IPS-18a (cell line): ENCODE measurements around the gene CAMSAP2.

Experiments used
- H3K27ac ChIP-seq: one replicate; pipeline ENCODE4 v1.5.1; 2013; ENCODE audit warnings: low read length
- H3K27me3 ChIP-seq: one replicate; pipeline ENCODE4 v1.6.1; 2013; ENCODE audit warnings: mild to moderate bottlenecking, low read length; ENCODE audit not compliant: control insufficient read depth, insufficient read depth
- H3K36me3 ChIP-seq: one replicate; pipeline ENCODE4 v1.6.1; 2013; ENCODE audit warnings: low read depth, low read length; ENCODE audit not compliant: control insufficient read depth
- H3K4me1 ChIP-seq: one replicate; pipeline ENCODE4 v1.6.1; 2013; ENCODE audit warnings: low read depth, low read length; ENCODE audit not compliant: control insufficient read depth
- H3K4me3 ChIP-seq: one replicate; pipeline ENCODE4 v1.5.1; 2013; ENCODE audit warnings: low read length
- H3K9ac ChIP-seq: one replicate; pipeline ENCODE4 v1.6.1; 2013; ENCODE audit warnings: mild to moderate bottlenecking, low read length, moderate library complexity
- H3K9me3 ChIP-seq: one replicate; pipeline ENCODE4 v1.6.1; 2013; ENCODE audit warnings: low read depth, low read length; ENCODE audit not compliant: control insufficient read depth

CAMSAP2 gene

DNA sequence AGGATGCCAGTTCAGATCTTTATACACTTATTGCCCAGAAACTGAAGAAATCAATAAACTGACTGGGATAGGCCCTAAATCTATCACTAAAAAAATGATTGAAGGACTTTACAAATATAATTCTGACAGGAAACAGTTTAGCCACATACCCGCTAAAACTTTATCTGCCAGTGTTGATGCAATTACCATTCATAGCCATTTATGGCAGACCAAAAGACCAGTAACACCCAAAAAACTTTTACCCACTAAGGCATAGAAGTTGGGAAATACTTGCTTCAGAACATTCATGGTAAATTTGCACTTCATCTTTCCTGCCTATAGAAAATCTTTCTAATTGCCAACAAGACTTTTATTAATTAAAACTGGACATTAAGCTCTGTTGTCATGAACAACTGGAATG, 119.1 kb downstream of the CAMSAP2 start:
- Histone ChIP-seq H3K9me3 (no peaks in the 10 kb centered on the region), H3K4me1 (no peaks in the 10 kb centered on the region), H3K36me3 (peaks cover 49% of the 10 kb centered on the region), H3K27me3 (no peaks in the 10 kb centered on the region), H3K4me3 (no peak overlapping the region), H3K27ac (no peak overlapping the region), H3K9ac (no peak overlapping the region)

DNA sequence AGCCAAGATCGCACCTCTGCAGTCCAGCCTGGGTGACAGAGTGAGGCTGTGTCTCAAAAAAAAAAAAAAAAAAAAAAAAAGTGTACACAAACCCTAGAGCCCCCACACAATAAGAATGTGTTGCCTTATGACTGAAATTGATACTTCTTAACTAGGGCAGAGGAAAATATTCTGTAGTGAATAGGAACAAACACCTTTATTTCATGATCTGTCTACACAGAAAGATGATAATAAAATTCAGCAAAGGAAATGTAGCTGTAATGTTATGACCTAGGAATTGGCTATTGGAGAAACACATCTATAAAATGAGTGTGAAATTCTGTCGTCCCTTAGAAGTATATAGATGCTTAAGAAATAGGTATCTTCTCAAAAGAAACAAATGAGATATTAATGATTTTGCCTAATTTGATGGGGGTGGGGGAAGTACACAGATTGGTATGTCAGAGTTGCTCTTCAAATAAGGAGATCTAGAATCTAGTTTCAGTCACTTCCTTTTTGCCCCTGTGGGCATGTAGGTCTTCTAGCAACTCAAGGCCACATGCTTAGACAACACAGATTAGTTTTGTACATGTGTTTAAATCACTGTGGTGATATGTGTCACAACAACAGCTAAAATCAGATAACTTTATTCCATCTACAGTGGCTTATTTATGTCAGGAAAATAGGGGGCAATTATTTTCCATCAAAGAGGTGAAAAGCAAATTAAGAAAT, 123.4 kb downstream of the CAMSAP2 start:
- peaks cover 21% of the 10 kb centered on the region for H3K36me3 ChIP-seq
- no peaks in the 10 kb centered on the region for H3K4me1 ChIP-seq

DNA sequence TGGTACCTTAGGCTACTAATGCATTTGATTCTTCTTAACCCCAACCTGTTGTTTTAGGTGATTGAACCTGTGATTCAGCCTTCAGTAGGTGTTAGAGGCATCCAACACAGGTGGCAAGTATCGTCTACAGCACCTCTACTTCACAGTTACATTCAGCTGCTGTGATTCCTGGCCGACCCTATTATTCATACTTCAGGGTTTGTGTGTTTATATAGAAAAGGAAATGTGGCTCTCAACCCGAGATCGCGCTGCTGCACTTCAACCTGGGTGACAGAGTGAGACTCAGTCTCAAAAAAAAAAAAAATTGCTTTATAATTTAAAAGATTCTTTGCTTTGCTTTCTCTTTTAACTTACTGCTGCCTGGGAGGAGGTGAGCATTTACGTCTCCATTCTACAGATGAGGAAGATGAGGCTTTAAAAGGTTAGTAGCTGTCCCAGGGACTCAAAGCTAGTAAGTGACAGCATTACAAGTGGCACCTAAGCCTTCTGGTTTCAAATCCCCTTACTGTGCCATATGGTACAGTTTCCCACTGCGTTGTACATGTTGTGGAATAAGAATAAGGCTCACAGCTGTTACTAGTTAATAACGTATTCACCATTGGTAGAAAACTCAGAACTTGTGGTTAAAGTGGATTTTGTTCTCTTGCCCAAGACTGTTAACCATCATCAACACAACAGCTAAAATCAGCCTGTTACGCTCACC, 124.2 kb downstream of the CAMSAP2 start:
- peaks cover 14% of the 10 kb centered on the region for H3K36me3 ChIP-seq
- no peak overlapping the region for H3K9ac ChIP-seq
- no peaks in the 10 kb centered on the region for H3K27me3 ChIP-seq
- H3K4me3 ChIP-seq = no peak overlapping the region
- no peaks in the 10 kb centered on the region for H3K9me3 ChIP-seq
- H3K4me1 ChIP-seq = no peaks in the 10 kb centered on the region
- H3K27ac ChIP-seq = no peak overlapping the region

More for the DNA sequence above, 123.4 kb downstream of the CAMSAP2 start:
- H3K4me3 ChIP-seq = no peak overlapping the region
- H3K9me3 ChIP-seq = no peaks in the 10 kb centered on the region
- H3K9ac ChIP-seq = no peak overlapping the region
- H3K27ac ChIP-seq = no peak overlapping the region
- H3K27me3 ChIP-seq = no peaks in the 10 kb centered on the region

DNA sequence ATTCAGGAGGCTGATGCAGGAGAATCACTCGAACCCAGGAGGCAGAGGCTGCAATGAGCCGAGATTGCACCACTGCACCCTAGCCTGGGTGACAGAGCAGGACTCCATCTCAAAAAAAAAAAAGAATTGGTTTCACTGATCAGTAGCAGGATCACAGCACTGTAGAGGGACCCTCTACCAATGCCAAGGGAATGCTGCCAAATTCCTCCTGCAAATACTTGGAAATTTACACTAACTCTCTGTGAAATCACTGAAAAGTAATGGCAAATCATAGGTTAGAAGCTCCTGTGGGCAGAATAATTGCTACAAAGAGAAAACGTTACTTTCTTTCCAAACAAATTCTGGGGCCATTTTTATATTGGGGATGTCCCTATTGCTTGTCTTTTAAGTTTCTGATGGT, 127.4 kb downstream of the CAMSAP2 start:
- H3K4me1 ChIP-seq = no peaks in the 10 kb centered on the region
- H3K27me3 ChIP-seq = no peaks in the 10 kb centered on the region
- no peak overlapping the region for H3K4me3 ChIP-seq
- no peak overlapping the region for H3K27ac ChIP-seq
- no peak overlapping the region for H3K9ac ChIP-seq
- no peaks in the 10 kb centered on the region for H3K9me3 ChIP-seq
- no peaks in the 10 kb centered on the region for H3K36me3 ChIP-seq

DNA sequence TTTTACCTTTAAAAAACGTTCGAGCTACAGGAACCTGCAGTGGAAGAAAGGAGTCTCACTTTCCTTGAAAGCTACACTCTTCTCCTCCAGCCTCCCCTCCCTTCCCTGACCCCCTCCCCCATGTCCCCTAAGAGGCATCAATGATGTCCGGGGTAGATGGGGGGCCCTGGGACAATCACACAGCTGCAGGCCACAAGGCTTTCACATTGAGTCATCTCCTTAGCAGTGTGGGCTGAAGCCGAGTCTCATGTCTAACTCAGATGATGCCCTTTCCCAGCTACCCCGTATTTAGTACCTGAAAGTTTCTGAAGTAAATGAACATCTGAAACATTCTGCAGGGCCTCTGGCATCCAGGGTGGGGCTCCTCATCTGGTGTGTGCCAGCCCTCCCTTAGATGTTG, 127.8 kb downstream of the CAMSAP2 start:
- Histone ChIP-seq H3K36me3 (no peaks in the 10 kb centered on the region), H3K27me3 (no peaks in the 10 kb centered on the region), H3K27ac (no peak overlapping the region), H3K9ac (no peak overlapping the region), H3K9me3 (no peaks in the 10 kb centered on the region), H3K4me1 (no peaks in the 10 kb centered on the region), H3K4me3 (no peak overlapping the region)

DNA sequence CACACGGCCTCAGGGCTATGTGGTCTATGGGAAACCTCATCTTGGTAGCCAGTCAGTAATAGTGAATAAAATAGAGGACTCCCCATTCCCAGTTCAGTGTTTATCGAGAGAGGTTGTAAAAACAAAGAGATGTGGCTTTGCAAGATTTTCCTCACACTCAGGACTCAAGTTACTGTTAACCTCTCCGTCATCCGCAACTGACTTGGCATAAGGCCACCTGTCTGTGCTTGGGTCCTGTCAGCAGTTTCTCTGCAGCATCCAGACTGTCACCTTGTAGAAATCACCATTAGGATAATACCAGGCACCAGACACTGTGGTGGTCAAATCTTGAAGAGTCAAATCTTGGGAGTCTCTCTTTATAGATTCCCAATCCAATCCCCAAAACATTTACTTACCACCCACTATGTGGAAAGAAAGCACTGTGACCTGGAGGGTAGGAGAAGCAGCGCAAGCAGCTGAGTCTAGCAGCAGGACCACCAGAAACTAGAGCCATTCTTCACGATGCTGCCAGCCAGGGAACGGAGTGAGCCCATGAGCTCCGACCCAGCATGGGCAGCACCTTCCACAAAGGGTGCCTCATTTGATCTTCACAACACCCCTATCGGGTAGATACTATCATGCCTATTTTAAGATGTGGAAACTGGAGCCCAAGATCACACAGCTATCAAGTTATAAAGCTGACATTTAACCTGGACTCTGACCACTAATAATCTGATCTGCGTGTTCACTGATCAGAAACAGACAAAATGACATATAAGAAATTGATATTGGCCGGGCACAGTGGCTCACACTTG, 128.5 kb downstream of the CAMSAP2 start:
- no peak overlapping the region for H3K27ac ChIP-seq
- H3K36me3 ChIP-seq = no peaks in the 10 kb centered on the region
- H3K4me1 ChIP-seq = no peaks in the 10 kb centered on the region
- no peaks in the 10 kb centered on the region for H3K9me3 ChIP-seq
- H3K9ac ChIP-seq = no peak overlapping the region
- H3K4me3 ChIP-seq = no peak overlapping the region
- H3K27me3 ChIP-seq = no peaks in the 10 kb centered on the region

DNA sequence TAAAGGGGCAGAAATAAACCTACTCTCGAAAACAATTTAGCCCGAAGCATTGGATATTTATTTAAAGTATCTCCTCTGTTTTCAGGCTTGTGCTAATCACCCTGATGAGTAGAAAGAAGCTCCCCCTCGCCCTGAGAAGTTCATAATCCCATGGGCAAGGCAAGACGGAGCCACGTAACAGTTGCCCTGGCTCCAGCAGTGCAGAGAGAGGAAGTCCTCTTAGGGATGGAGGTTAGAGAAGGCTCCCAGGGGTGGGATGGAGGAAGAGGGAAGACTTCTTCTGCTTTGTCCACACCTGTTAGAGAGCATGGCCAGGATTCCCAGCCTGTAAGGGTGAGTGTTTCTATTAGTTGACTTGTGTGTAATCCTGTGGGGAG, 130.7 kb downstream of the CAMSAP2 start:
- H3K27me3 ChIP-seq = no peaks in the 10 kb centered on the region

DNA sequence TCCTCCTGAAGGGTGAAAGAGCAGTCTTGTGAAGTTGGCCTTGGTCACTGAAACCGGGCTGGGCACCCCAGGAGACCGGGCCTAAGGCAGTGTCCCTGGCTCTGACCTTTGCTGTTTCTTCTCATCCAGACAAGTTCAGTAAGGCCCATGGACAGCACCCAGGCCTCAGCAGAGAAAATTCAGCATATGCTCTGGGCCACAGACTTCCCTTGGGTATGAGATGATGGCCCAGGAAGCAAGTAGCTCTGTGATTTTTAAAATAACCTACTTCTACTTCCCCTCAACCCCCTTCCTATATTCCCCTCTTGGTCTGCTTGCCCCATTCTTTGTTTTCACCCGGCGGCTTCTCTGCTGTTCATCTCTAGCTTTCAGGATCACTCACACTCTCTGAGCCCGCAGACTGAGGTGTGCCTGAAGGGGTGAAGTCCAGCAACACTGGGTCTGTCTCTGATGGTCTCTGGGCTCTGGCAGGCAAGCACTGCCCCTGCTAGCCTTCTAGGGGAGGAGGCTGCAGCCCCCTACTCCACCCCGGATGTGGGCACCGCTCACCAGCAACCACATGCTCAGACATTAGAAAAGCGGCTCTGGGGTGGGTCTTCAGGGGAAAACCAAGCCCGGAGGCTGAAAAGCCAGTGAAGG, 131.2 kb downstream of the CAMSAP2 start:
- Histone ChIP-seq H3K27me3 (no peaks in the 10 kb centered on the region), H3K27ac (no peak overlapping the region), H3K9ac (no peak overlapping the region), H3K4me1 (no peaks in the 10 kb centered on the region), H3K36me3 (no peaks in the 10 kb centered on the region), H3K9me3 (no peaks in the 10 kb centered on the region), H3K4me3 (no peak overlapping the region)

More for the DNA sequence above, 130.7 kb downstream of the CAMSAP2 start:
- H3K9ac ChIP-seq = no peak overlapping the region
- no peak overlapping the region for H3K4me3 ChIP-seq
- H3K36me3 ChIP-seq = no peaks in the 10 kb centered on the region
- H3K4me1 ChIP-seq = no peaks in the 10 kb centered on the region
- H3K27ac ChIP-seq = no peak overlapping the region
- no peaks in the 10 kb centered on the region for H3K9me3 ChIP-seq

DNA sequence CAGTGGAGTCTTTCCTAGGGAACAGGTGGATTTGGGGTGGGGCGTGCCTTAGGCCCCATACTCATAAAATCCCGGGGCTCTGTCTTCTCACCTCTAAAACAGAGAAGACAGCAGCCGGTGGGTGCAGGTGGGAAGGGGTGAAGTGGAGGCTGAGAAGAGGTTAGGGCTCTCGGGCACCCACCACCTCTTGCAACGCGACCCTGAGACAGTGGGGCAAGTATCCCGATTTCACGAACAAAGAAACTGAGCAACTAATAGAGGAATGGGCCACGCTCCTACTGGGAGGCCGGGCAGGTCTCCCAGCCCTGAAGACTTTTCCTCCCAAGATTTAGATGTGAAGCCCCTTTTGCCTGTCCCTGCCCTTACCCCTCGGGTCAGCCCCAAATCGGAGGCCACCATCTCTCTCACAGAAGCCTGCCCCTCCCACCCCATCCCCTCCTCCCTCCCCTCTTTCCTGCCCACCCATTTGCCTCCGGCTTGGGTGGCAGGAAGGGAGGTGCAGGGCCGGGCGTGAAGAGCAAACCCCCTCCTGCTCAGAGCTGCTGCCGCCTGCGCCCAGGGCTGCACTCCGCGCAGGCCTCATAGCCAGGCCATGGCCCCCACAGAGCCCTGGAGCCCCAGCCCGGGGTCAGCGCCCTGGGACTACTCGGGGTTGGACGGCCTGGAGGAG, 133.9 kb downstream of the CAMSAP2 start, which contains the start of gene GPR25:
GPR25 (plus strand) TSS at position 536 of the 670 bp plus-strand sequence; CDS start at position 593, 57 bp downstream.
- no peaks in the 10 kb centered on the region for H3K36me3 ChIP-seq
- H3K27ac ChIP-seq = no peak within 1 kb of the TSS
- H3K4me1 ChIP-seq = peaks cover 6% of the 10 kb centered on the region
- no peak within 1 kb of the TSS for H3K4me3 ChIP-seq
- no peak within 1 kb of the TSS for H3K9ac ChIP-seq
- H3K9me3 ChIP-seq = no peaks in the 10 kb centered on the region
- H3K27me3 ChIP-seq = no peaks in the 10 kb centered on the region

DNA sequence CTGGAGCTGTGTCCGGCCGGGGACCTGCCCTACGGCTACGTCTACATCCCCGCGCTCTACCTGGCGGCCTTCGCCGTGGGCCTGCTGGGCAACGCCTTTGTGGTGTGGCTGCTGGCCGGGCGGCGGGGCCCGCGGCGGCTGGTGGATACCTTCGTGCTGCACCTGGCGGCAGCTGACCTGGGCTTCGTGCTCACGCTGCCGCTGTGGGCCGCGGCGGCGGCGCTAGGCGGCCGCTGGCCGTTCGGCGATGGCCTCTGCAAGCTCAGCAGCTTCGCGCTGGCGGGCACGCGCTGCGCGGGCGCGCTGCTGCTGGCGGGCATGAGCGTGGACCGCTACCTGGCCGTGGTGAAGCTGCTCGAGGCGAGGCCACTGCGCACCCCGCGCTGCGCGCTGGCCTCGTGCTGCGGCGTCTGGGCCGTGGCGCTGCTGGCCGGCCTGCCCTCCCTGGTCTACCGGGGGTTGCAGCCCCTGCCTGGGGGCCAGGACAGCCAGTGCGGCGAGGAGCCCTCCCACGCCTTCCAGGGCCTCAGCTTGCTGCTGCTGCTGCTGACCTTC, 134.5 kb downstream of the CAMSAP2 start:
- no peaks in the 10 kb centered on the region for H3K27me3 ChIP-seq
- H3K4me3 ChIP-seq = no peak overlapping the region
- H3K9ac ChIP-seq = no peak overlapping the region
- no peaks in the 10 kb centered on the region for H3K36me3 ChIP-seq
- H3K27ac ChIP-seq = no peak overlapping the region
- H3K4me1 ChIP-seq = peaks cover 6% of the 10 kb centered on the region
- no peaks in the 10 kb centered on the region for H3K9me3 ChIP-seq
